GM18909 (cell line): ENCODE results near the gene ANKRD22.

Source experiments
- ATAC-seq: cut with Tn5 transposase; IDR thresholded peaks from one replicate; pipeline ENCODE4 v1.9.1; 2021; ENCODE audit warnings: mild to moderate bottlenecking; ENCODE audit not compliant: unreplicated experiment, poor library complexity

Gene ANKRD22

GRCh38 chr10:88879534-88880281, 28.1 kb upstream of the ANKRD22 start, which contains the start of gene STAMBPL1:
Gene STAMBPL1, plus strand, starts transcription at chr10:88880245. Its CDS starts 21,464 bp downstream, at chr10:88901709.
- peak; percentile 63 for ATAC-seq

GRCh38 chr10:88877298-88877697, 25.7 kb upstream of the ANKRD22 start:
- ATAC-seq = no peak

DNA sequence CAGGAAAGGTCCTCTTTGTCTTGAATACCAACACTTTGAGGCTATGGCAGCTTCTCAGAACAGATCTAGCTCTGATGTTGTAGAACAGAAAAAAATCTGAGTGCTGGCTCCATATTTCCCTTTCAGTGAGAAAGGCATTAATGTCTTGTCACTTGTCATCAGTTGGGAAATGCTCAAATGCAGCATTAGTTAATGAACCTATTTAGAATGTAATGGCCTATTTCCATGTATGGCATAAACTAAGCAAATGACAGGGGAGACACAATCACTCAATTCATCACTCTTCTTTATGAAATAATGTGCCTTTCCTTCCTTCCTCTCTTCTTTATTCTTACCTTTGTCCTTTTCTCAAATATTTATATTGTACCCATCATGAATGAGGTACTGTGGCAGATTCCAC, 23.4 kb upstream of the ANKRD22 start:
- no peak for ATAC-seq

DNA sequence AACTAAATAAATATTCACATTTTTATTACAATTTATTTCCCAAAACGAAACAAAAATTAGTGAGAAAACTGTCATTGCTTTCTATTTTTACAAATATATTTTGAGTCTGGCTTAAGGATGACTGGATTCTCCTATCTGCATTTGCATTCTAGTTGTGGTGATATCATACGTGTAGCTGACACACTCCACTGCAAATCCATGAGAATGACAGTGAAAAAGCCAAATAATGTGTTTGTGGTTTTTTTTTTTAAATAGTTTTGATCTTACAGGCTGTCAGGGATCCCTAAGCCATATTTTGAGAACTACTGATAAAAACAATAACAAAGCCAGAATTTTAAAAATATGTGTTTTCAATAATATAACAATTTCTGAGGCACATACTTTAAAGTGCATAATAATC, 22.6 kb upstream of the ANKRD22 start:
- ATAC-seq = no peak

DNA sequence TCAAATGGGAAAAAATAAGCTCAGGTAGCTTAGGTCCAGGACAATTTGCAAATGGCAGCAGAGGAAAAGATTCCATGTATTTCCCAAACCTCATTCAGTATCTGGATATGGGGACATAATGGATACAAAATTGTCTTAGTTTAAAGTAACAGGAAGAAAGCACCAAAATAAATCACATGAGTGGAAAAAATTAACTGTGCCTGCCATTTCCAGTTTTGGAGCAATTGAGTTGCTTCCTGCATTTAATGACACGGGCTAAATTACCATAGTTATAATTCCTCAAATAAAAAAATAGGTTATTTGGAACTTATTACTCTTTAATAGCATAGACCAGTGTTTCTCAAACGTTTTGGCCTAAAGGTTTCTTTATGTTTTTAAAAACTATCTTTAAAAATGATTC, 22.1 kb upstream of the ANKRD22 start:
- ATAC-seq = no peak

DNA sequence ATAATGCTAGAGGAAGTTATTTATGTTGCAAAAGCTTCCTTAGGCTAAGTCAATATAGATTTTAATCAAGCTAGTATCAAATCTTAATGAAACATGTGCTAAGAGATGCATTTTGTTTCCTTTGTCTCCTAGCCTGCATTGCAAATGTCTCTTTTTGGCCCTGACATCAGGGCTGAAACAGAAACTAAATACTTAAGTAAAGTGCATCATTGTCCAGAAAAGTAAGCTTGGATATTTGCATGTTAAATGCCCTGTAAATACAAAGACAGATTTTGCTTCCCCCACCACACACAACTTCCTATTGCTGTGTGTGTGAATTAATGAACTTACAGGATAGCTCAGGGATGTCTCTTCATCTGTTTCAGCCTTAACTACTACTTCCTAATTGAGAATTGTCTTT, 18.4 kb upstream of the ANKRD22 start:
- ATAC-seq = no peak

DNA sequence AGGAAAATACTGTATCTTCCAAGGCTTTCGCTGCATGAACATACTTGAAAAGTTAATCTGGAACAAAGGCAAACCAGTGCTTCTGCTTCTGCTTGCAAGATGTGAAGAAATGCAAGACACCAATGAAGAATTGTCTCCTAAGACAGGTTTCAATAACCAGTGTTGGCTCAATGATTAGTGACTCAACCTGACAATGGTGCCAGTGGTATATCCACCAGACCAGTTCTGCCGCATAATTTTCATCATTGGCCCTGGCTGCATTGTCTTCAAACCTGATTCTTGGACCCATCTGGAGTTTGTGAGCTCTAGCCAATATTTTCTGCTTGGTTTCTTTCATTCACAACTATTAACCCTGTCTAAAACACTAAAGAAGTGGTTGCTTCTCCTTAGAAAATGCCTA, 14.8 kb upstream of the ANKRD22 start:
- ATAC-seq = no peak

GRCh38 chr10:88865281-88865876, 13.7 kb upstream of the ANKRD22 start:
- ATAC-seq = no peak

DNA sequence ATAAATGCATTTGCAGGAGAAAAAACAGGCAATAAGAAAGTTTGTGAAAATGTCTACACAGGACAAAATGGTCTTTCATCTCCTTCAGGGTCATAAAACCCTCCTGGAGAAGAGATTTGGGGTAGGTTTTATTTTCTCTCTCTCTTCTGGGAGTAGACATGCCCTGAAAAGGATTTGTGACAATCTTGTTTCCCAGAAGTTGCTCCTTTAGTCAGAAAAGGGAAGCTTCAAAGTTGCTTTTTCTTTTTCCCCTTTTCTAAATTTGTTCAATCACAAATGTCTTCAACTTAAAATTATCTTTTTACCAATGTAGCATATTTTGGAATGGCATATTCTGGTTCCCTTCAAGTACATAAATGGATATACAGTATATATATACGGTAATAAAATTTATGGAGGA, 9.4 kb upstream of the ANKRD22 start:
- no peak for ATAC-seq

GRCh38 chr10:88858491-88858890, 6.8 kb upstream of the ANKRD22 start:
- ATAC-seq = no peak

- no peak for ATAC-seq
Measured at GRCh38 chr10:88857831-88858230, 6.2 kb upstream of the ANKRD22 start.

DNA sequence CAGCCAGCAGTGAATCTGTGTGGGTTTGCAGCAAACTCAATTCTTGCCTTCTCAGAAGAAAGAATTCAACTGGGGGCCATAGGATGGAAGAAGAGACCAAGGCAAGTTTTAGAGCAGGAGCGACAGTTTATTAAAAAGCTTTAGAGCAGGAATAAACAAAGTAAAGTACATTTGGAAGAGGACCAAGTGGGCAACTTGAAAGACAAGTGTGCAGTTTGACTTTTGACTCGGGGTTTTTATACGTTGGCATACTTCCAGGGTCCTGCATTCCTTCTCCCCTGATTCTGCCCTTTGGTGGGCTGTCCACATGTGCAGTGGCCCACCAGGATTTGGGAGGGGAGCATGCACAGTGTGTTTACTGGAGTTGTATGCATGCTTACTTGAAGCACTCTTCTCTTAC, 3.0 kb upstream of the ANKRD22 start:
- no peak for ATAC-seq

- ATAC-seq = no peak
Measured at GRCh38 chr10:88853155-88853881, 1.7 kb upstream of the ANKRD22 start.

DNA sequence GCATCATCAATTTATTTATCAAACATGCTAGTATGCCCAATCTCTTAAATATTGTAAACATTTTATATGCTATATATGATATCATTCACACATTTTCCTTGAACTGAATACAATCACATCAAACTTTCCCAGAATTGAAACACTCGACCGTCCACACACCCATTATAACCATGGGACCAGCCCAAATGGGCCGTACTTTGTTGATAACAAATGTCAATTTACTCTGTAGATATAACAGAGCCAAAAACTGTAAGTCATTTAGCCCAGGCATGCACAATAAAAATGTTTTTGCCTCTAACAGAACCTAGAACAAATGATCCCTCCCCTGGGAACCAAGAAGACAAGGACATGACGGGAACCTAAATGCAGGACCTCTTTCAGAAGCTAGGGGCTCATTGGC, 683 bp upstream of the ANKRD22 start:
- no peak for ATAC-seq

DNA sequence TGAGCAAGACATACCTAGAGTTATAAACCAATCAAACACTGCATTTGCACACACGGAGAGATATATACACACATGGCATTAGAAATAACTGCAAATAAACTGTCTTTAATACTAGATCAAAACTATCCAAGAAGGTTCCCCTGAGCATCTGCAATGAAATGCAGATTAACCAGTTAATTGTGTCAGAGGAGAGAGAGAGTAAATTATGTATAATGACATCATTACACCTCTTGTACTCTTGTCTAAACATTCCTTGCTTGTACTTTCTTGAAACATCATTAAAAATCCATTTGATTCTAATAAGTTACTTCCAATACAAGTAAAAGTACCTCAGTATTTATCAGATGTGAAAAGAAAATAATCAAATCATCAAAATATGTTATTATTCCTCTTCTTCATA, 932 bp downstream of the ANKRD22 start:
- no peak for ATAC-seq

GRCh38 chr10:88849234-88849633, 2.4 kb downstream of the ANKRD22 start:
- ATAC-seq = no peak

DNA sequence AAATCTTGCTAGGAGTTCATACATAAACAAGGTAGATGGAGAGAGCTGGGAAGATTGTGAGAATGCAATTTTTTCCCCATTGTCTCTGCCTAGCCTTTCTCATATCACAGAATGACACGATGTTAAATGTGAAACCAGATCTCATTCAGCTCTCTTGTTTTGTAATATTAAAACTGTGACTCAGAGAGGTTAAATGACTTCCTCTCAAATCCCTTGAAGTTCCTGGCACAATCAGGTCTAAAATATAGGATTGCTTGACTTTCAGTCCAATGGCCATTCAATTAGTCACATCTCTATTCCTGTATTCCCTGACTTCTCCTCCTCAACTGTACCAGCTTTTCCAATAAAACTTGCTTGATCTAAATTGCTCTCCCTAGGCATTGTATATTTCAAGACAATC, 3.1 kb downstream of the ANKRD22 start:
- ATAC-seq = no peak

- ATAC-seq = no peak
Measured at GRCh38 chr10:88843171-88843570, 8.5 kb downstream of the ANKRD22 start.

DNA sequence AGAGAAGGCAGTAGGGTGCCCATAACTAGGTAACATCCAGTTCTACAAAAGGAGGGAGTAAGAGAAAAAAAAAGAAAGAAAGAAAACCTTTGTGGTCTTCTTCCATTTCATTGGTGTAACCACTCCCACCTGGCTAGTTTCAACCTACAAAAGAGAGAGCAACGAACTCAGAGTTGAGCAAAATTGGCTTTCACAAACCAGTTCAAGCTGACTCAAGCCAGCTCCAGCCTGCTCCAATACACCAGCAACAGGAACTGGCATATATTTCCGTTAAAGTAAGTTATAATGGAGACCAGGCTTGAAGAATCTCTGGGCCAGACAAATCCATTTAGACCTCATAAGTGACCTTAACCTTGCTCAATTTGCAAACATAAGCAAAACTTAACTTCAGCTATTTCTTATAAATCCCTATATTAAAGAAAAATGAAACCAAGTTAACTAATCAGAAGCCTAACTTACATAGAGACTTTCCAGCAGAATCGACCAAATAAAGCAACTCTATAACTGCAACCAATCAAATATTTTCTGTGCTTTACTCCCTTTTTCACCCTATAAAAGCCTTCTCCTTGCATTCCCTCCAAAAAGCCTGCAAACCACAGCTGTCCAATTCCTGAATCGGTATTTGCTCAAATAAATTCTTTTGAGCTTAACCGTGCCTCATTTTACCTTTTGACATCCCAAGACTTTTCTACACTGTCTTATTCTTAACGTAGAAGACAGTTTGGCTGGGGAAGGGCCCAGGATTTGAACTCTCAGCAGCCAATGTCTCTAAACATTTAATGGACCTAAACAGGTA, 10.1 kb downstream of the ANKRD22 start:
- ATAC-seq = no peak

- no peak for ATAC-seq
Measured at GRCh38 chr10:88840881-88841280, 10.8 kb downstream of the ANKRD22 start.

DNA sequence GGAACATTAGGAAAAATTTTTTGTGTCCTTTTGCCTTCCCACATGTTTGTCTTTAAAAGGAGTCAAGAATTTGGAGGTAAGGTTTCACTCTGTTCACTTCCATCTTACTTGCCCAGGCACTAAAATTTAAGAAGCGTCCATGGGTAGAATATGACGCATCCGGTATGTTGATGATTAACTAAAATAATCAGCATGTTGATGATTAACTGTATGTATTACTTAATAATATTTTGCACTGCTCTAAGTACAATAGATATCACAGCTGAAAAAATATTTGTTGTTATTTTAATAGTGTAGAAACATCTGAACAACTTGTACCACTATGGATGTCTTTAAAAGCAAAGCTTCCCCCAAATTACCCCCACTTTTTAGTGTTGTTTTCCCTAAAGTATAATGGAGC, 11.5 kb downstream of the ANKRD22 start:
- no peak for ATAC-seq
